ENCODE results near the gene SRRM3. TPM values are rescaled to one million over a fixed set of nuclear protein-coding genes. Genes with fewer than 3 reads are reported as not detected.

Gene SRRM3
- total RNA-seq, 1 donor from 2014 or later: 1.7 TPM

DNA sequence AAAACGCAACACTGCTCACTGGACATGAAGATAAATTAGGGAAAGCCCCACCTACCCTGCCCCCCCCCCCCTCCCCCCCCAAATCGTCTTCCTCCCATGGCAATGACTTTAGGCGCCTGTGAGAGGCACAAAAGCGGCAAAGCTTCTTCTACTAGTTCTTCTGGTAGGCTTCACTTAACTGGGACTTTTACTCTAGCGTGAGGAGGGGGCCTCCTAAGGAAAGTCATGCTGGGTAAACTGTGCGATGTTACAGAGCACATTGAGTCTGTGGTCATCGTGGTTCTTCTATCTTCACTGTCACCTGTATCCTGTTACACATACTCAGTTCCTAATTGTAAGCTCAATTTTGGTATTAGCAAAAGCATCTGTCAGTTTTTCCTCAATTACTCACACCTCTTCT lies 125.9 kb downstream of the SRRM3 start:
- Histone ChIP-seq H3K27me3 (ENCODE audit: insufficient read depth, low read length) (no peaks in the 10 kb centered on the region), H3K9me3 (ENCODE audit: insufficient read depth, low read depth, low read length) (no peaks in the 10 kb centered on the region), H3K79me2 (ENCODE audit: insufficient read depth, low read length) (peaks cover 93% of the 10 kb centered on the region), H3K27ac (ENCODE audit: low read depth, low read length) (no peak overlapping the region), H3K4me2 (ENCODE audit: low read length) (no peak overlapping the region), H3K4me1 (ENCODE audit: insufficient read depth, low read length) (peaks cover 6% of the 10 kb centered on the region), H4K20me1 (ENCODE audit: insufficient read depth, low read length) (peaks cover 100% of the 10 kb centered on the region), H3K9ac (ENCODE audit: low read length) (no peak overlapping the region), H3K4me3 (ENCODE audit: insufficient read depth, low read depth, low read length) (no peak overlapping the region), H3K36me3 (ENCODE audit: insufficient read depth, low read length) (peaks cover 58% of the 10 kb centered on the region), H2AFZ (ENCODE audit: low read depth, low read length) (no peak overlapping the region)
- Mint-ChIP-seq H3K4me3 (ENCODE audit: unreplicated experiment) (no peak overlapping the region), H3K9me3 (ENCODE audit: unreplicated experiment) (no peaks in the 10 kb centered on the region), H3K36me3 (ENCODE audit: low read depth, unreplicated experiment) (peaks cover 39% of the 10 kb centered on the region), H3K27ac (ENCODE audit: unreplicated experiment) (no peak overlapping the region), H3K4me1 (ENCODE audit: low read depth, unreplicated experiment) (peaks cover 40% of the 10 kb centered on the region), H3K27me3 (ENCODE audit: low read depth, unreplicated experiment) (no peaks in the 10 kb centered on the region)
- no peak for FAIRE-seq
- DNase-seq (ENCODE audit: low read depth): no peak
- TF ChIP-seq, protein P1, sequence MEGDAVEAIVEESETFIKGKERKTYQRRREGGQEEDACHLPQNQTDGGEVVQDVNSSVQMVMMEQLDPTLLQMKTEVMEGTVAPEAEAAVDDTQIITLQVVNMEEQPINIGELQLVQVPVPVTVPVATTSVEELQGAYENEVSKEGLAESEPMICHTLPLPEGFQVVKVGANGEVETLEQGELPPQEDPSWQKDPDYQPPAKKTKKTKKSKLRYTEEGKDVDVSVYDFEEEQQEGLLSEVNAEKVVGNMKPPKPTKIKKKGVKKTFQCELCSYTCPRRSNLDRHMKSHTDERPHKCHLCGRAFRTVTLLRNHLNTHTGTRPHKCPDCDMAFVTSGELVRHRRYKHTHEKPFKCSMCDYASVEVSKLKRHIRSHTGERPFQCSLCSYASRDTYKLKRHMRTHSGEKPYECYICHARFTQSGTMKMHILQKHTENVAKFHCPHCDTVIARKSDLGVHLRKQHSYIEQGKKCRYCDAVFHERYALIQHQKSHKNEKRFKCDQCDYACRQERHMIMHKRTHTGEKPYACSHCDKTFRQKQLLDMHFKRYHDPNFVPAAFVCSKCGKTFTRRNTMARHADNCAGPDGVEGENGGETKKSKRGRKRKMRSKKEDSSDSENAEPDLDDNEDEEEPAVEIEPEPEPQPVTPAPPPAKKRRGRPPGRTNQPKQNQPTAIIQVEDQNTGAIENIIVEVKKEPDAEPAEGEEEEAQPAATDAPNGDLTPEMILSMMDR (IDR thresholded peaks at IDR 0.05; ENCODE audit: insufficient read depth, low read depth, low read length): no peak
- TF ChIP-seq EZH2 (IDR thresholded peaks at IDR 0.05; ENCODE audit: insufficient read depth, low read length): no peak

DNA sequence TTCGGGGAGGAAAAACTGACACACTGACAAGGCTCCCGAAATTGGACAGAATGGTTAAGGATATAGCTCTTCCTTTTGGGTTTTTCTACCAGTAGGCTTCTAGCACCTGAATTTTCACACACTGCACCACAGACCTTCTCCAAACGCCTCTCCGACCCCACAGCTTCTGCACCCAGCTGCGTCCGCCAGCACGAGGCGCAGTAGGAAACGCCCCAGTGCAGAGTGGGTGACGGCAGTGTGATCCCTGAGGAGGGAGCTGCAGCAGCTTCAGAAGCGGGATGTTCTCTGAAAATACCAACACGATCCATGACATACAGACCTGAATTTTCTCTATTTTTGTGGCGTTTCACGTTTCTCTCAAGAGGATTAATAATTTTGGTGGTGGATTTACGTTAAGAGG lies 126.7 kb downstream of the SRRM3 start:
- no peak for TF ChIP-seq EZH2 (IDR thresholded peaks at IDR 0.05; ENCODE audit: insufficient read depth, low read length)
- TF ChIP-seq, protein P1 (IDR thresholded peaks at IDR 0.05; ENCODE audit: insufficient read depth, low read depth, low read length): no peak
- peaks cover 57% of the 10 kb centered on the region for H3K36me3 ChIP-seq (ENCODE audit: insufficient read depth, low read length)

DNA sequence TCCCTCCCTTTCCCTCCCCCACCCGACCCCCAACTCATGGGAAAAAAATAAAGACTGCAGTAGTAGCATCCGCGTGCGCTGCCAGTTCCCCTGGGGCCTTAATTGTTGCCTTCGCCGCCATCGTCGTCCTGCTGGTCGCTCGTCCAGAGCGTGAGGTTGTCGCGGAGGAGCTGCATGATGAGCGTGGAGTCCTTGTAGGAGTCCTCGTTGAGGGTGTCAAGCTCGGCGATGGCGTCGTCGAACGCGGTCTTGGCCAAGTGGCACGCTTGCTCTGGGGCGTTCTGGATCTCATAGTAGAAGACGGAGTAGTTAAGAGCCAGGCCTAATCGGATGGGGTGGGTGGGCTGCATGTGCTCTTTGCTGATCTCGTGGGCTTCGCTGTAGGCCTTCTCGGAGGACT lies 127.8 kb downstream of the SRRM3 start:
- no peak overlapping the region for H3K4me2 ChIP-seq (ENCODE audit: low read length)
- Mint-ChIP-seq H3K4me3 (ENCODE audit: unreplicated experiment) (no peak overlapping the region), H3K27ac (ENCODE audit: unreplicated experiment) (peak overlapping the region; percentile 2), H3K9me3 (ENCODE audit: unreplicated experiment) (no peaks in the 10 kb centered on the region), H3K27me3 (ENCODE audit: low read depth, unreplicated experiment) (no peaks in the 10 kb centered on the region), H3K4me1 (ENCODE audit: low read depth, unreplicated experiment) (peaks cover 38% of the 10 kb centered on the region), H3K36me3 (ENCODE audit: low read depth, unreplicated experiment) (peaks cover 34% of the 10 kb centered on the region)
- no peaks in the 10 kb centered on the region for H3K9me3 ChIP-seq (ENCODE audit: insufficient read depth, low read depth, low read length)
- H3K4me3 ChIP-seq (ENCODE audit: insufficient read depth, low read depth, low read length): no peak overlapping the region
- no peak overlapping the region for H2AFZ ChIP-seq (ENCODE audit: low read depth, low read length)
- H3K4me1 ChIP-seq (ENCODE audit: insufficient read depth, low read length): peaks cover 6% of the 10 kb centered on the region
- TF ChIP-seq, protein P1 (IDR thresholded peaks at IDR 0.05; ENCODE audit: insufficient read depth, low read depth, low read length): no peak
- no peak overlapping the region for H3K9ac ChIP-seq (ENCODE audit: low read length)
- no peak overlapping the region for H3K27ac ChIP-seq (ENCODE audit: low read depth, low read length)
- H3K79me2 ChIP-seq (ENCODE audit: insufficient read depth, low read length): peaks cover 100% of the 10 kb centered on the region
- no peaks in the 10 kb centered on the region for H3K27me3 ChIP-seq (ENCODE audit: insufficient read depth, low read length)
- H4K20me1 ChIP-seq (ENCODE audit: insufficient read depth, low read length): peaks cover 100% of the 10 kb centered on the region
- peaks cover 57% of the 10 kb centered on the region for H3K36me3 ChIP-seq (ENCODE audit: insufficient read depth, low read length)
- DNase-seq (ENCODE audit: low read depth): no peak
- FAIRE-seq: no peak

More for the DNA sequence above, 126.7 kb downstream of the SRRM3 start:
- FAIRE-seq: no peak
- H2AFZ ChIP-seq (ENCODE audit: low read depth, low read length): no peak overlapping the region
- H3K4me3 ChIP-seq (ENCODE audit: insufficient read depth, low read depth, low read length): no peak overlapping the region
- H3K4me1 Mint-ChIP-seq (ENCODE audit: low read depth, unreplicated experiment): peaks cover 35% of the 10 kb centered on the region
- H3K79me2 ChIP-seq (ENCODE audit: insufficient read depth, low read length): peaks cover 98% of the 10 kb centered on the region
- H3K4me1 ChIP-seq (ENCODE audit: insufficient read depth, low read length): peaks cover 6% of the 10 kb centered on the region
- no peak overlapping the region for H3K4me2 ChIP-seq (ENCODE audit: low read length)
- no peaks in the 10 kb centered on the region for H3K27me3 Mint-ChIP-seq (ENCODE audit: low read depth, unreplicated experiment)
- peaks cover 38% of the 10 kb centered on the region for H3K36me3 Mint-ChIP-seq (ENCODE audit: low read depth, unreplicated experiment)
- H3K27me3 ChIP-seq (ENCODE audit: insufficient read depth, low read length): no peaks in the 10 kb centered on the region
- H3K9me3 Mint-ChIP-seq (ENCODE audit: unreplicated experiment): no peaks in the 10 kb centered on the region
- no peak overlapping the region for H3K27ac ChIP-seq (ENCODE audit: low read depth, low read length)
- H3K9ac ChIP-seq (ENCODE audit: low read length): no peak overlapping the region
- no peak for DNase-seq (ENCODE audit: low read depth)
- peaks cover 100% of the 10 kb centered on the region for H4K20me1 ChIP-seq (ENCODE audit: insufficient read depth, low read length)
- H3K4me3 Mint-ChIP-seq (ENCODE audit: unreplicated experiment): no peak overlapping the region
- H3K27ac Mint-ChIP-seq (ENCODE audit: unreplicated experiment): no peak overlapping the region
- no peaks in the 10 kb centered on the region for H3K9me3 ChIP-seq (ENCODE audit: insufficient read depth, low read depth, low read length)
